Smooth muscle cell (in vitro differentiated cells): ENCODE measurements around the gene KRT79. TPM values are rescaled to one million over a fixed set of nuclear protein-coding genes. Genes with fewer than 3 reads are reported as not detected.

Experiments used
- DNase-seq: peaks from one replicate; lab custom pipeline; 2025; ENCODE audit not compliant: unreplicated experiment; lab: John Stamatoyannopoulos, UW
- H2AFZ ChIP-seq: fragments of 200-600 bp; sonication (generic); 2 replicates; pipeline ENCODE4 v1.6.0; 2016; ENCODE audit warnings: antibody characterized with exemption, low read depth, mild to moderate bottlenecking
- H3F3A ChIP-seq: fragments of 200-600 bp; sonication (generic); 2 replicates; pipeline ENCODE4 v1.6.0; 2017; ENCODE audit warnings: antibody characterized with exemption, low read depth
- H3K27ac ChIP-seq: fragments of 200-600 bp; sonication (generic); 2 replicates; pipeline ENCODE4 v1.5.1; 2016; ENCODE audit warnings: low read depth, mild to moderate bottlenecking
- H3K27me3 ChIP-seq: fragments of 200-600 bp; sonication (generic); 2 replicates; pipeline ENCODE4 v1.6.1; 2016; ENCODE audit warnings: low read depth, mild to moderate bottlenecking
- H3K36me3 ChIP-seq: fragments of 200-600 bp; sonication (generic); 2 replicates; pipeline ENCODE4 v1.5.1; 2016; ENCODE audit warnings: low read depth
- H3K4me1 ChIP-seq: fragments of 200-600 bp; sonication (generic); 2 replicates; pipeline ENCODE4 v1.5.1; 2016; ENCODE audit warnings: low read depth
- H3K4me2 ChIP-seq: fragments of 200-600 bp; sonication (generic); 2 replicates; pipeline ENCODE4 v1.6.0; 2016; ENCODE audit warnings: mild to moderate bottlenecking
- H3K4me3 ChIP-seq: fragments of 200-600 bp; sonication (generic); 2 replicates; pipeline ENCODE4 v1.5.1; 2016; ENCODE audit warnings: mild to moderate bottlenecking
- H3K79me2 ChIP-seq: fragments of 200-600 bp; sonication (generic); 2 replicates; pipeline ENCODE4 v1.6.0; 2016; ENCODE audit warnings: low read depth, mild to moderate bottlenecking
- H3K9ac ChIP-seq: fragments of 200-600 bp; sonication (generic); 2 replicates; pipeline ENCODE4 v1.6.0; 2016; ENCODE audit warnings: low read depth
- H3K9me3 ChIP-seq: fragments of 200-600 bp; sonication (generic); replicated peaks from 2 replicates; pipeline ENCODE4 v1.5.1; 2016; ENCODE audit warnings: low read depth
- H4K20me1 ChIP-seq: fragments of 200-600 bp; sonication (generic); 2 replicates; pipeline ENCODE4 v1.6.0; 2016; ENCODE audit warnings: low read depth
- WGBS: methylation state at CpG from one replicate; pipeline ENCODE4 v1.1.7; 2016; ENCODE audit warnings: low lambda C conversion rate; 5-methylcytosine and 5-hydroxymethylcytosine counted together
- polyA plus RNA-seq: library from polyadenylated mRNA; unstranded; fragments of >200 nt; fragmentation: Nextera tagmentation; extraction: Ambion mirVana; gene quantifications from 2 replicates; pipeline ENCODE4 v1.2.1, GENCODE V29; 2016
- total RNA-seq: library from RNA; depleted of rRNA; stranded (reverse); fragments of >200 nt; gene quantifications from 2 replicates; pipeline ENCODE4 v1.2.3, GENCODE V29; 2014
- TF ChIP-seq, protein P1 (sequence below): fragments of 200-600 bp; sonication (generic); IDR thresholded peaks from 2 replicates; pipeline ENCODE4 v1.5.1; 2017; ENCODE audit warnings: borderline replicate concordance, mild to moderate bottlenecking, antibody characterized with exemption; ENCODE audit not compliant: insufficient read depth, poor library complexity, severe bottlenecking

Gene KRT79
- total and polyA plus RNA-seq, 2 experiments from 2014 or later, result 3.4 to 4.1 TPM

DNA sequence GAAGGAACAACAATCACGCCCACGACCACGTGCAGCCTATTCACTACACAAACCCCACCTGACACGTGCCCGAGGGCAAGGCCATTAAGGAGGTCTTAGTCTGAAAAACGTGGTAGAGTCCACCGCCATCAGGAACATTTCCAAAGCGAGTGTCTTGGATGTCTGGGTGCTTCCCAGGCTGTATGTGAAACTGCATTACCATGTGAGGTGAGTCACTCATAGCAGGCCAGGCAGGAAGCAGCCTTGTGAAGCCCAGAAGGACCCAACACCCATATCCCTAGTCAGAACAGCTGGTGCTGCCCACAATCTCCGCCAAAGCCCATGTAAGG, 3.3 kb upstream of the KRT79 start:
- DNase-seq, result no peak
- H3K36me3 ChIP-seq, result no peaks in the 10 kb centered on the region
- no peak overlapping the region for H2AFZ ChIP-seq
- peak overlapping the region; percentile 83 for H3K9ac ChIP-seq
- no peaks in the 10 kb centered on the region for H3K79me2 ChIP-seq
- peaks cover 4% of the 10 kb centered on the region for H3F3A ChIP-seq
- no peaks in the 10 kb centered on the region for H3K27me3 ChIP-seq
- H4K20me1 ChIP-seq, result no peaks in the 10 kb centered on the region
- TF ChIP-seq, protein P1, sequence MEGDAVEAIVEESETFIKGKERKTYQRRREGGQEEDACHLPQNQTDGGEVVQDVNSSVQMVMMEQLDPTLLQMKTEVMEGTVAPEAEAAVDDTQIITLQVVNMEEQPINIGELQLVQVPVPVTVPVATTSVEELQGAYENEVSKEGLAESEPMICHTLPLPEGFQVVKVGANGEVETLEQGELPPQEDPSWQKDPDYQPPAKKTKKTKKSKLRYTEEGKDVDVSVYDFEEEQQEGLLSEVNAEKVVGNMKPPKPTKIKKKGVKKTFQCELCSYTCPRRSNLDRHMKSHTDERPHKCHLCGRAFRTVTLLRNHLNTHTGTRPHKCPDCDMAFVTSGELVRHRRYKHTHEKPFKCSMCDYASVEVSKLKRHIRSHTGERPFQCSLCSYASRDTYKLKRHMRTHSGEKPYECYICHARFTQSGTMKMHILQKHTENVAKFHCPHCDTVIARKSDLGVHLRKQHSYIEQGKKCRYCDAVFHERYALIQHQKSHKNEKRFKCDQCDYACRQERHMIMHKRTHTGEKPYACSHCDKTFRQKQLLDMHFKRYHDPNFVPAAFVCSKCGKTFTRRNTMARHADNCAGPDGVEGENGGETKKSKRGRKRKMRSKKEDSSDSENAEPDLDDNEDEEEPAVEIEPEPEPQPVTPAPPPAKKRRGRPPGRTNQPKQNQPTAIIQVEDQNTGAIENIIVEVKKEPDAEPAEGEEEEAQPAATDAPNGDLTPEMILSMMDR, result no peak
- H3K9me3 ChIP-seq, result no peaks in the 10 kb centered on the region
- peaks cover 16% of the 10 kb centered on the region for H3K4me1 ChIP-seq
- H3K4me2 ChIP-seq, result peak overlapping the region; percentile 74
- H3K27ac ChIP-seq, result peak overlapping the region; percentile 97
- 49% methylated on average over 9 of the region's 9 CpGs for WGBS
- no peak overlapping the region for H3K4me3 ChIP-seq

DNA sequence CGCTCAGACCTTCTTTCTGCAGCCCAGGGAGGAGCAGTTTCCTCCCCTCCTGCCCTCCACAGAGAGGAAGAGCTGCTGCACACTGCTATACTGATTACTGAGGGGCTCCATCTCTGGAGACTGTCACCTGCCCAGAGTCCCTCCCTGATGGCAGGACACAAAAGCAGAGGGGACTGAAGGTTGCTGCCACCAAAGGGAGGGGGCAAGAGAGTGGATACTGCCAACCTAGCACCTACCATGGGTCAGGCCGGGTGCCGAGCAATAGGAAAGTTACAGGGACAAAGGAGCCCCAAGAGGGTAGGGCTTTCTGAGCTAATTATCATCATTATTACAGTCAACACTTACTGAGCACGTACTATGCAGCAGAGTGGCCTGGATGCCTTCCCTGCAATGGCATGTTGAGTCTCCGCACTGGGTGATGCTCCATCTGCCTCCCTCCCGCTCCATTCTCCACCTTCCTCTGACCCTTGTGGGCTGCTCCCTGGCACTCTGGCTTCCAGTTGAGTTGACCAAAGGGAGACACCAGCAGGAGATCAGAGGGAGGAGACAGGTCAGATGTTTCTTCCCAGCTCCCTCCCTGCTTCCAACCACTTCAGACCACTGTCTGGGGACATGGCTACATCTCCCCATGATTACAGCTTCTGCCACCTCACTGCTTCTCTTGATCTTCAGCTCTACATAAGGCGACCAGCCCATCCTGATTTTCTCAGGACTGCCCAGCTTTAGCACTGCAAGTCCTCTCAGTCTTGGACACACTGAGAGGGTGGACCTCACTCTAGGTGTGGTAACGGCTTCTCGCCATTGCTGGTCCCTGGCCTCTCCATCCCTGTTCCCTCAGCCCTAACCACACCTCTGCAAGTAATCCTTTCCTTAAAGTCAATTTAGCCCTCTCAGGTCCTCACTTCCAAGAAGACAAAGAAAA, 2.6 kb upstream of the KRT79 start:
- Histone ChIP-seq H3F3A (peaks cover 4% of the 10 kb centered on the region), H3K4me3 (no peak overlapping the region), H3K27ac (peak overlapping the region; percentile 97), H2AFZ (no peak overlapping the region), H3K79me2 (no peaks in the 10 kb centered on the region), H3K36me3 (no peaks in the 10 kb centered on the region), H3K9ac (peak overlapping the region; percentile 83), H3K4me1 (peaks cover 16% of the 10 kb centered on the region), H3K4me2 (peak overlapping the region; percentile 74), H4K20me1 (no peaks in the 10 kb centered on the region), H3K27me3 (no peaks in the 10 kb centered on the region), H3K9me3 (no peaks in the 10 kb centered on the region)
- DNase-seq, result no peak
- TF ChIP-seq, protein P1, result no peak
- 70% methylated on average over 9 of the region's 9 CpGs for WGBS

DNA sequence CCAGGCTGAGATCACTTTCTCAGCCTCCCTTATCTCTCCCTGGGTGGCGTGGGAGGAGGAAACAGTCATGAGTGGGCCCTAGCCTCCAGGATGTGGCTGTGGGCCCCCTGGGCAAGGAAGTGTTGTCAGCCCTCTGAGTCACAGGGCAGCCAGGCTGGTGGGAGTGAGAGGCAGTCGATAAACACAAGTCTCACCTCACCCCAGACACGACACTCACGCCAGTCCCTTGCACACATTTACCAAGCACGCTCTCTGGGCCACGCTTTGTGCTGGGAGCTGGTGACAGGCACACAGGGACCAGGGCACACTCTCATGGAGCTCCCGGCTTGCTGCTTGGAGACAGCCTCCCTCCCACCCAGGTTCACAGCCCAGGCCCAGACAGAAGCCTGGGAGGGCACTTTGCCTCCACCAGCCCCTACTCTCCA, 1.9 kb upstream of the KRT79 start:
- Histone ChIP-seq H3K4me3 (no peak overlapping the region), H3F3A (peaks cover 4% of the 10 kb centered on the region), H4K20me1 (no peaks in the 10 kb centered on the region), H3K9me3 (no peaks in the 10 kb centered on the region), H3K4me2 (peak overlapping the region; percentile 74), H3K27me3 (no peaks in the 10 kb centered on the region), H3K36me3 (no peaks in the 10 kb centered on the region), H3K9ac (peak overlapping the region; percentile 83), H3K4me1 (peaks cover 16% of the 10 kb centered on the region), H3K79me2 (no peaks in the 10 kb centered on the region), H2AFZ (no peak overlapping the region), H3K27ac (peak overlapping the region; percentile 97)
- TF ChIP-seq, protein P1, result no peak
- DNase-seq, result peak; percentile 28
- 24% methylated on average over 7 of the region's 7 CpGs for WGBS
